CD4-positive, alpha-beta T cell treated with Interleukin-21 for 1 hour (primary cell): ENCODE measurements around the gene DRGX.

Source experiments
- DNase-seq: peaks from one replicate; pipeline ENCODE4 v3.0.0-alpha.2; 2020

The DRGX gene

DNA sequence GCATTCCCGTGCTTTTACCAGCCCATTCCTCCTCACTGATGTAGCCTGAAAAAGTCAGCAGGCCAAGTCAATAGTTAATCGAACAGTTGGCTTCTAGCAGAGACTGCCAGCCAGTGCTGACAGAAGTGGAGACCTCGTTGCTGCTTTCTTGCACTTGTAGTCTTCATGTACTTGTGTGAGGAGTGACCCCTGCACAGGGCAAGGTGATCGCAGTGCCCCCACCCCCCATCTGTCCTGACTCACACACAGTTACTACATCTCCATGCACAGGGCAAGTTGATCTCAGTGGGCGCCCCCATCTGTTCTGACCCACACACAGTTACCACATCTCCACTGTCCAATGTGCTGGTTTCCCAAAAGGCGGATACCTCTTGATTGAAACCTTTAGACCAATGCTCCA is 62.7 kb downstream of the DRGX start:
- no peak for DNase-seq

DNA sequence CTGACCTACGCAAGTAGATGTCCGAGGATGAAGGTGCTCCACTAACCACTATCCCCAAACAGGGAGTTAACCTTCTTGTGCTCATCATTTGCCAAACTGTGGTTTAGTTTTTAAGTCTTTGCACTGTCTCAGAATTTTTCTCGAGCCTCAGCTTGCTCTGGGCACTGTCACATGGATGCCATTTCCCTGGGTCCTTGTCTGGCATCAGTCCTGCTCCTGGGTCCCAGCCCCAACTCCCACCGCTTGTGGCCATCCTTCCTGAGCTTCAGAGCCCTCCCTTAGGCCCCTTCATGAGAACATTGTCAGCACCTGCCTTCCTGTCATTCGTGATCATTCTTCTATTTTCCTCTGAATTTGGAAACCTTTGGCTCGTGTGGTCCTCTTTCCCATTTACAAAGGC is 63.1 kb downstream of the DRGX start:
- DNase-seq, result no peak

DNA sequence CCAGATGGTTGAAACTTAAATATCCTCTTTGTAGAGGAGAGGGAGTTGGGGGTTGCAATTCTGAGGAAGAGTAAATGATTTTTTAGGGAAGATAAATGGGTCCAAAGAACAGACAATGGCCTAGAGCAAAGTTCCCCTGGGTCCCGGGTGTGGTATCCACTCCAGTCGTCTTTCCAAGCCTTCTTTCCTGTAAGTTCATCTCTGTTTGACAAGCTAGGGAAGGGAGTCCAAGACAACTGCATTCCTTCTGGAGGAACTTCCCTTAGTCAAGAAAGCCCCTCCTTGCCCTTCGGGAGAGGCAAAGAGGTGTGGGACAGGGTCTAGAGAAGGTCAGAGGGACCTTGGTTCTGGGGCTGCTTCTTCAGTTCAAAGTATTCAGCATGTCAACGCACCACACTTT is 63.6 kb downstream of the DRGX start:
- DNase-seq, result no peak

DNA sequence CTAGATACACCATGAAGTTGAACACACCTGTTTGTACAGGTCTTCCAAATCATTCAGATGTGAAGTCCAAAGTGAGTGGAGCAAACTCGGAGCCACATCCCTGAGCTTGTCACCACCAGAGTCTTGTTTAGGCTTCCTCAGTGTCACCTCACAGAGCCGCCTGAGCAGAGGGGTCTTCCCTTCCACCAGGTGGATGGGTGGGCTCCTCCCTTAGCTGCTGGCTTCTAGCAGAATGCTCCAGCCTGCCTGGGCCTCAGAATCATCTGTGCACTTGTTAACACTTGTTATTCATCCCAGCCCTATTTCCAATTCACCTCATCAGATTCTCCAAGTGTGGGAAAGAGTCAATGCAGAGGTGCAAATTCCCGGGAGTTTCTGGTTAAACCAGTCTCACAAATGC is 64.5 kb downstream of the DRGX start:
- no peak for DNase-seq

DNA sequence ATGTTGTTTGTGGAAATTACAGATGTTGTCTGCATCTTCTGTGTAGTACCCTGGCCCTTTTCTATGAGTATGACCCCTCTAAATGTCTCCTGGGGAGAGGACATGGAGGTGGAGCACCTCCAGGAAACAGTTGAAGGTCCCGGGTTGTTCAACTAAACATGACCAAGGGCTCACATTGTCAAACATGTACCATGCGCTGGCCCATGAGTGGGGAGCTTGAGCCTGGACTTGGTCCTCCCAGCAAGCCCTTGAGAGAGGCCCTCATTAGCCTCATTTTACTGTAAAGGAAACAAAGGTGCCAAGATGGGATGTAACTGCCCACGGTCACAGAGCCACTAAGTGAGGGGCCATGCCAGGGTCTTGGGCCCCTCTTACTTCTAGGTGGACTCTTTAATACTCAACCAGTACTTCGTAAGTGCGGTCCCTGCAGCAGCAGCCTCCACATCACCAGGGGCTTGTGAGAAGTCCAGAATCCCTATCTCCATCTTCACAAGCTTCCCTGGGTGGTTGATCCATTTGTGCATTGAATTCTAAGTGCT is 65.7 kb downstream of the DRGX start:
- DNase-seq, result no peak

DNA sequence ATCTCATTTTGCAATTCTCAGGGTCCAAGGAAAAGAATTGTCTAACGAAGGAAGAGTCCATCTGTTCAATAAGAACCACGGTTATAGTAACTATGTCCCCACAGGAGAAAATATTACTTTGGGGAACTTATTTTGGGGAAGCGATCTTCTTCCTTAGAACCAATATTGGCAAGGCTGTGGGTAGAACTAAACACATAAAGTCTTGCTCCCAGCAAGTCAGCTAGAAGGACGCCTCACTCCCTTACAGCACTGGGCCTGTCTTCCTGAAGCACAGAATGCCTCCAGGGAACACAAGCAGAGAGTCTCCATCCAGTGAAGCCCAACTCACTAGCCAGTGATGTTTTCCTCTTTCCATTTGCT is 66.8 kb downstream of the DRGX start:
- no peak for DNase-seq

DNA sequence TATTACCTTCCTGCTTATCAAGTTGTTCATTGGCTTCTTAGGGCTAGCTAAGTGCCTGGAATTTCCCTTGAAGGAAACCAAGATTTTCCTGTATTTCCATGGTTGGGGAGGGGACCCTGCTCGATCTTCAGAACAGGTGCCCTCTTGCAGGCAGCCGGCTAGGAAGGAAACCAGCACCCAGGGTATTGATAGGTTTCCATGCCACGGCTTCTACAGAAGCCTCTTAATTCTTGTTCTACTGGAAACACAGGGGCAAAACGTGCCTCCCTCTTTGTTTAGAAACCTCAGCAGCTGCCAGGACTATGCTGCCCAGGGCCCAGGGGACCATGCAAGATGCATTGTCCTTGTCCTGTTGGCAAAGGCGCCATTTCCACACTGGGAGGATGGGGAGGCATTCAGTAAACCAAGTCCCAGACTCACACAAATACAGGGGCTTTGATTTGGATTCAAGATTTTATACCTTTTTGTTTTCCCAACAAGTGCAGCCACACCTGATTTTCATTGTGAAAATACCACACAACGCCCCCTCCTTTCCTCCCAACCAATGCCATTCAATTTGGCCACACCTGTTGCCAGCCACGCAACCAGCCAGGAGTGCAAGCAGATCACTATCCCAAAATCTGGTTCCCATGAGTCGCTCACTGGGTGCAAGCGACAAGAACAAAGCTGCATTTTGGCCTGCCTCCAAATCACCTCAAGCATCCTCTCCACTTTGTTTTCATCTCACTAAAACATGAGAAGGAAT is 67.3 kb downstream of the DRGX start:
- DNase-seq, result no peak

DNA sequence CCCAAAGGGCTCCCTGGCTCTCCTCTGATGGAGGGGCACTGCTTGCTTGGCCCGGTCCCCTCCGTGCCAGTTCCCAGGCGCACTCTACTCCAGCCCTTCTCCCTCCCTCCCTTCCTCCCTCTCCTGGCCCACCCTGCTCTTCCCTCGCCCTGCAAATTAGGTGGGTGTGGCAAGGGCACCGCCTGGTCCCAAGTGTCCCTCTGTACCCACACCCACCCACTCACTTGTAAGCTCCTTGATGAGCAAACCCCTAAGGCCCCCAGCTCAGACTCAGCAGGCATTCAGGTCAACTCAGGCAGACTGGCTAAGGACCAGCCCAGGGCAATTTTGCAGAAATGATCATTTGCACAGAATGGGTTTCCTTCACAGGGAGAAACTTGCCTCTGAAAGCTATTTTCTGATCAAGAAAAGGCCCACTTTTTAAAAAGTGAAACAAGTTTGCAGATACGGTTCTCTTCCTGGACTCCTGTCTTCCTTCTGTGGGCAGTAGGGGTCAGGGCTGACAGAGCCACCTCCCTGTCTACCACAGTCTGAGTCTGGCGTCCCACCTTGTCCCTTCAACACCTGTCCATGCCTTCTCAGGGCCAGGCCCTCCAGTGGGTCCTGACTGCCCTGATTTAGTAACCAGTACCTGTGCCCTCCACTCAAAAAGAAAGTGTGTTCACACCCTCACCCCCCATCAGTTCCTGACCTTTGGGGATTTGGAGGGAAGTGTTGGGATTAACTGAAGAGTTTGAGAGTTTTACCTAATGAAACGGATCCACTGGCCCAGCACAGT is 68.7 kb downstream of the DRGX start:
- DNase-seq, result no peak

DNA sequence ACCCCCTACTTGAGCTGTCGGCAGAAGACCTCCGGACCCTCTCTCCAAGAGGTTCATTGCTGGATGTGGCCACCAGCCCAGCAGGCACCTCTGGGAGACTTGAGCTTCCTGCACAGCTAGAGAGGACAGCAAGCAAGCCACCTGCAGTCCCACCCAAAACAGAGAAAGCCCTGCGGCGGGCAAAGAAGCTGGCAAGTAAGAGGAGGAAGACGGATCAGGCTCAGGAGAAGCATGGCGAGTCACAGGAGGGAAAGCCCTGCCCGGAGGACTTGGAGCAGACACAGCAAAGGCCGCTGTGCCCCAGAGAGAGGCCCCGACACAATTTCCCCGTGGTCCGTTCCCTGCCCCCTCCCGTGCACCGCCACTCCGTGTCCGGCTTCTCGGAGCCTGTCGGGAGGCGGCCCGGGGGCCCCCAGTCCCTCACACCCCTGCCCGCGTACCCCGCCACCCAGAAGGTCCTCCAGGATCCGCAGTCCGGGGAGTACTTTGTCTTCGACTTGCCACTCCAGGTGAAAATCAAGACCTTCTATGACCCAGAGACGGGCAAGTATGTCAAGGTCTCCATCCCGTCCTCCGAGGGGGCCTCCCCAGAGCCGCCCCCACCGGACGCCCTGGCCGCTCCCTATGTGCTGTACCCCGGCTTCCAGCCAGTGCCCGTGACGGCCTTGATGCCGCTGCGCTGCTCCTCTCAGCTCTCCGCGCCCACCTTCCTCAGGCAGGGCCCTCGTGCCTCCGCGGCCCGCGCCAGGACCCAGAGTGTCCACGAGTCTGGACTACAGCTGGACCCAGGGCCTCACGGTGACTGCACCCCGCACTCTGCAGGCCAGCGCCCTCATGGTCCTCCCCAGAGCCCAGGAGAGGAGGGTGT is 69.7 kb downstream of the DRGX start:
- no peak for DNase-seq

DNA sequence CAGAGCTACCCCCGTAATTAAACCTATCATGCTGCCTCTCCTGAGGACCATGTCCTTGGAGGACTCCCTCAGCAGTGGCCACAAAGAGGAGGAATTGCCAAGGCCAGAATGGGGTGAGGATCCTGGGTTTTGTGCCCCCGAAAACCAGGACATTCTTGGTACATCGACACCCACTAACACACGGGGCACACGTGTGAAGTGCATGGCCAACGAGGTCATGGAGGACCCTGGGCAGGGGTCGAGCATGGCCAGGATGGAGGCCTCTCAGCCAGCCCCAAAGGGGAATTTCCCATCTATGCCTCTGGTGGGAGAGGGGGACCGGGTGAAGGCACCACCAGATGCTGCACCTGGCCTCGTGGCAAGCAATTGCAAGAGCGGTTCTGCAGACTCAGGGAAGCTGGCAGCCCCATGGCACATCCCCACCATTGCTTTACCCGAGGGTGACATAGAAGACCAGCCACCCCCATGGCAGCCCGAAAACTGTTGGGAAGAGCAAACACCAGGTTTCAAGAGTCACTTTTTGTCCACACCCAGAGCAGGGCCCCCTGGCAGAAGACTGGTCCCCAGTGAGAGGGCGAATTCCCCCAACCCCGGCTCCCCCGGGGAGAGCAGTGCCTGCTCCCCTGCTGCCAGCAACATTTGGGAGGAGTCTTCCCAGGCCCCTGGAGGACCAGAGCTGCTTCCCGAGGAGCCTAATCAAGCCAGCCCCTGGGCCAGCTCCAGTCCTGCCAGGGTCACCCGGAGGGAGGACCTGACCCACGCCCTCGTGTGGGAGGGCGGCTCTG is 70.6 kb downstream of the DRGX start:
- no peak for DNase-seq

DNA sequence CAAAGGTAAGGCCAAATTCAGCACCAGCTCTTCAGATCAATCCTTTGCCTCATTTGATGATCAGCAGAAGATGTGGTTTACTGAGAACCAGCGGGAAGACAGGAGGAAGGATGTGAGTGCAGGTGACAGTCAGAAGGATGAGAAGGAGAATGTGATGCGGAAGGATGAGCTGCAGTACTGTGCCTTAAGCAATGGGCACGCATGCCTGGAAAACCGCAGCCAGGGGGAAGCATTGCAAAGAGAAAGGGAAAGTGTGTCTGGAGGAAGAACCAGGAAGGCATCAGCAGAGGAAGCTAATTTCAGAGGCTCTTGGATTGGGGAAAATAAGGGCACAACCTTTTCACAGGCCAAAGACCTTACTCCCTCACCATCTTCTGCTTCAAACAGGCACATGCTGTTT is 71.2 kb downstream of the DRGX start:
- DNase-seq, result no peak

DNA sequence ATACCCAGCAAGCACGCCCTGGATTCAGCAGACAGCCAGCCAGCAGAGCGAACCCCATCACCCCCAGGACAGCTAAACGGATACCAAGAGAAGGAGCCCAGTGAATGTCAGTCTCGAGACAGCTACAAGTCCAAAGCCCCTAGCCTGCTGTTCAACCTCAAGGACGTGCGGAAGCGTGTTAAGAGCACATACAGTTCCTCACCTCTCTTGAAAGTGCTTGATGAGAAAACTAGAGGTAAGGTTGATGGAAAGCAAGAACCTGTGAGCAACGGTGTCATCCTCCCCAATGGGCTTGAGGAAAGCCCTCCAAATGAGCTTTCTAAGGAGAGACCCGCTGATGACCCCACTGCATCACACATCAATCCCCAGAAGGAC is 72.0 kb downstream of the DRGX start:
- DNase-seq, result no peak

DNA sequence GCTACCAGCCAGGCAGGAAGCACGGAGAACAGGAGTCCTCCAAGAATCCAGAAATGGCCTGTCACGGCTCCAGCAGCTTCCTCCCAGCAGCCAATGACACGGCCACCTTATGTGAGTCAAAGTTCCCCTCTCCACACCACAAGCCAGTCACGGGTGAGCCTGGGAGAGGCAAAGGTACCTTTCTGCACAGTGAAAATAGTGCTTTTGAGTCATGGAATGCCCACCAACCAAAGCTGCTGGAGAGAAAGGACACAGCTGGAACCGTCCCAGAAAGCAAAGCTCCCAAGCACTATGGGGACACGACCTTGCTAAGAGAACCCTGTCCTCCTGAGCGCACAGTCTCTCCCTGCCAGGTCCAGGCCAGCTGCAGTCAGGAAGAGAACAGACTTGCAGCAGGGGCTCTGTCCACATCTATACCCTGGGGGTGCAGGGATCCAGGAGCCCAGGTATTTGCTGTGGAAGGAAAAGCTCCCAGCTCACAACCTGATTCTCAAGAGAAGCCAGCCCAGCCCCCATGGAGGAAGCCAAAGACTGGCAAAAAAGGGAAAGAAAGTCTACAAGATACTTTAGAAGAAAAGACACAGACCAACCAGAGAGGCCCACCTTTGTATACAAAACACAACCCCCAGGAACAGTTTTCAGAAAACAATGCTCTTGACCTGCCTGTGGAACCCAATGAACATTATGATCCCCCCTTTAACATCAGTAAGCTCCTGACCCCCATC is 72.6 kb downstream of the DRGX start:
- DNase-seq, result no peak

DNA sequence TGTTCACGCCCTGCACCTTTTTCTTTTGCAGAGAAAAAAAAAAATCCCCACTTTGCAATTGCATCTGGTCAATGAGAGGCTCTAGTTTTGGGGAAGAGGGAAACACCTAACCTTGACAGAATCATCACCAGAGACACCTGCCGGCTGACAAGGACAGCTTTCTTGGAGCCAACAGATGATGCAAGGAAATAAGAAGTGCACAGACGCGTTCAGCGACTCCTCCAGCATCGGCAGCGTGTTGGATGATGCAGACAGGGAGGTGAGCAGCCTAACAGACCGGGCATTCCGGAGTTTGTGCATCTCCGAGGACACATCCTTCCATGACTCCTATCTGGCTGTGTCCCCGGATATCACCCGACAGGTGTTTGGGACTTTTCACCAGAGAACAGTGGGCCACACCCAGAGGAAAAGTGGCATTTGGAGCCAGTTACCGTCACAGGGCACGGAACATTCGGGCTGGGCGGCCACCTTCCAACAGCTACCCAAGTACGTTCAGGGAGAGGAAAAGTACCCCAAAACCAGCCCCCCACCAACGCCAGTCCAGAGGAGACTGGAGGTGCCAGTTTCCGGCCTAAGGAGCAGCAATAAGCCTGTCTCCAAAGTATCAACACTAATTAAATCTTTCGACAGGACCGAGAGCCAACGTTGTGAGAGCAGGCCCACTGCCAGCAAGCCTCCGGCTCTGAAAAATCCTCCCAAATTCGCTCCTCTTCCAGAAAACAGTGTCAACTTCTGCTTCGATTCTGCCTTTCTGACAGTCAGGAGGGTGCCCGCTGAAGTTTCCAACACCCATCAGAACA is 73.3 kb downstream of the DRGX start:
- no peak for DNase-seq

DNA sequence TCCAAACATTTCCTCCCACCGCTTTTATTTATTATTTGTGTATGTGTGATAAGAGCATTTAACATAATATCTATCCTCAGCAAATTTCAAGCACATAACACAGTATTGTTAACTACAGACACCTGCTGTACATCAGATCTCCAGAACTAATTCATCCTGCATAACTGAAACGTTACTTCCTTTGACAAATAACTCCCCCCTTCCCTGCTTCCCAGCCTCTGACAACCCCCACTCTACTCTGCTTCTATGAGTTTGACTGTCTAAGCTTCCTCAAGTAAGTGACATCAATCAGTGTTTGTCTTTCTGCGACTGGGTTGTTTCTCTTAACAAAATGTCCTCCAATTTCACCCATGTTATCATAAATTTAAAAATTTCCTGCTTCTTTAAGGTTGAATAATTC is 74.9 kb downstream of the DRGX start:
- DNase-seq, result no peak

DNA sequence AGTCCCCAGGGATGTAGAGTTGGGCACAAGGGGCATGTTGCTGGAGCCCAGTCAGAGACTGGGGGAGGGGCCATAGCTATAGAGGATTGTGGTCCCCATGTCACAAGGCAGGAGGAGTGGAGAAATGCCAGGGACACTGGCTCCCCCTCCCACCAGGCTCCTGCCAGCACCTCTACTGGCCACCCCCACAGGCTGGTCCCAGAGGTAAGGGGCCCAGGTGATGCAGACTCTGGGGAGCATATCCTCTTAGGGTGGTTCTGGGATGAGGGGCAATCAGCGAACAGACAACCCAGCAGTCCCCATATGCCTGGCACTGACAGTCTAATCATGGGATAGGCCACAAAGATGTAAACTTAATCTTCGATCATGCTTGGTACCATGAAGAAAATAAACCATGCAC is 75.7 kb downstream of the DRGX start:
- no peak for DNase-seq

DNA sequence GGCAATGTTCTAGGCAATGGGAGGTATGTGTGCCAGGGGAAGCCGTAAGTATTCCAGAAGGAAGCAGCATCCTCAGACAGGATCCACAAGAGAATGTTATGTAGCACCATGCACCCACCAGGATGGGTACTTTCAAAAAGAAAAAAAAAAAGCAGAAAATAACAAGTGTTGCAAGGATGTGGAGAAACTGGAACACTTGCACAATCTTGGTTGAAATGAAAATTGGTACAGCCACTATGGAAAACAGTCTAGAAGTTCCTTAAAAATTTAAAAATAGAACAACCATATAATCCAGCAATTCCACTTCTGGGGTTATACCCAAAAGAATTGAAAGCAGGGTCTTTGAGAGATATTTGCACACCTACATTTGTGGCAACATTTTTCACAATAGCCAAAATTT is 76.7 kb downstream of the DRGX start:
- DNase-seq, result no peak

DNA sequence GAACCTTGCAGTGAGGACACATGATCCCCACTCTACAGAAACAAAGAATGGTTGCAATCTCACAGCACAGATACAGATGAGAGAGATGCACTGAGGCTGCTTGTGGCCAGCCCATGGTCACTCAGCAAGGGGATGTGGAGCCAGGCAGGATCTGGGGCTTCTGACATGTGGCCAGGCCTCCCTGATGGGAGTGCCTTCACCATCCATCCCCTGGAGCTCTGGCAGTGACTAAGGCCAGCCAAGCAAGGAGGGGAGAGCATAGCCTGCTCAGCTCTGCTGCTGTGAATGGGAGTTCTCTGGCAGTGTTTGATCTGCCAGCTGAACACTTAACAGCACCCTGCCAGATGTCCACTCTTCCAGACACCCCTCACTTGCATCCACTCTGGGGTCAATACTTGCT is 77.1 kb downstream of the DRGX start:
- DNase-seq, result no peak

DNA sequence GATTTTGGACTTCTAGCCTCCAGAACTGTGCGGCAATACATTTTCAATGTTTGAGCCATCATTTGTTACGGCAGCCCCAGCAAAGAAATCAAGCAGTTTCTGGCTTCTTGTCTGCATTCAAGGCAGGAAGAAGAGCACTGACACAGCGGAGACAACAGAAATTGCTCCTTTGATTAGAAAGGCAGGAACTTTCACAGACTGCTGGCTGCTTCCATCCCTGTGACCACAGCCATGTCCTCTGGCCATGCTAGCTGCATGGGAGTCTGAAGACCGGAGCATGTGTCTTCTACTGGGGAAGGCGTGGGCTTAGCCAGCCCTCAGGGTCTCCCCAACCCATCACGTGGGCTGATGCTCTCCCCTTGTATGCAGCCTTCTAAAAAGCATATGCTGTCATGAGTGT is 77.9 kb downstream of the DRGX start:
- DNase-seq, result no peak

DNA sequence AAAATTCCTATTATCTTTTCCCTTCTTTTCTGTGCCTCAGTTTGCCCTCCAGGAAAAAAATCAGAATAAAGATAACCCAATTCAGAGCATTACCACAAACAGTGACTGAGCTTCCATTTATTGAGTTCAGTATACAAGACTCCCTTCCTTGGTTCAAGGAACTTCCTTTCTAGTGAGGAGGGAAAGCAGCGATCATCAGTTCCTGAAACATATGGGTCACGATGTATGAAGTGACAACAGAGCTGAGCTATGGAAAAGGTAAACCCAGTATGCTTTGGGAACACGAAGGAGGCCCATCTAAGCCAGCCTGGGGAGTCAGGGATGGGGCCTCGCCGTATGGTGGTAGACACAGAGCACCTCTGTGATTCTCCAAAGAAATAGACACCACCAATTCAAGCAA is 81.1 kb downstream of the DRGX start:
- DNase-seq, result no peak
